GM18861 (cell line): ENCODE data around the gene LRRC3.

Source experiments
- ATAC-seq: cut with Tn5 transposase; IDR thresholded peaks from one replicate; pipeline ENCODE4 v1.9.1; 2021; ENCODE audit not compliant: unreplicated experiment

Gene LRRC3

DNA sequence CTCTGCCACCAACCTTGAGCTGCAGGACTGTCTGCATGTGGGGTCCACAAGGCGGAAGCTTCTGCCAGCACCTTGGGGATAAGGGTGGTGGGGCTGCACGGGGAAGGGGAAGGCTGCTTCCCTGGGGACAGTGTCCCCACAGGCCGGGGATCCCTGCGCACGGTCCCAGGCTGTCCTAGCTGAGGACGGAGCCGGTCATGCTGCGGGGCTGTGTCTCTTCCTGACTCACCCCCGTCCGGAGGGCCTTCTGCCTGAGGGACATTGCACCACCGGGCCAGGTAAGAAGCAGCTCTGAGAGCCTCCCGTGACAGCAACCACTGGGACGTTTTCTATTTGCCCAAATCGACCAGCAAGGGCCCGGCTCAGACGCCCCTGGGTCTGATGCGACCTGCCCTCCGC, 54.8 kb downstream of the LRRC3 start:
- ATAC-seq, result no peak

DNA sequence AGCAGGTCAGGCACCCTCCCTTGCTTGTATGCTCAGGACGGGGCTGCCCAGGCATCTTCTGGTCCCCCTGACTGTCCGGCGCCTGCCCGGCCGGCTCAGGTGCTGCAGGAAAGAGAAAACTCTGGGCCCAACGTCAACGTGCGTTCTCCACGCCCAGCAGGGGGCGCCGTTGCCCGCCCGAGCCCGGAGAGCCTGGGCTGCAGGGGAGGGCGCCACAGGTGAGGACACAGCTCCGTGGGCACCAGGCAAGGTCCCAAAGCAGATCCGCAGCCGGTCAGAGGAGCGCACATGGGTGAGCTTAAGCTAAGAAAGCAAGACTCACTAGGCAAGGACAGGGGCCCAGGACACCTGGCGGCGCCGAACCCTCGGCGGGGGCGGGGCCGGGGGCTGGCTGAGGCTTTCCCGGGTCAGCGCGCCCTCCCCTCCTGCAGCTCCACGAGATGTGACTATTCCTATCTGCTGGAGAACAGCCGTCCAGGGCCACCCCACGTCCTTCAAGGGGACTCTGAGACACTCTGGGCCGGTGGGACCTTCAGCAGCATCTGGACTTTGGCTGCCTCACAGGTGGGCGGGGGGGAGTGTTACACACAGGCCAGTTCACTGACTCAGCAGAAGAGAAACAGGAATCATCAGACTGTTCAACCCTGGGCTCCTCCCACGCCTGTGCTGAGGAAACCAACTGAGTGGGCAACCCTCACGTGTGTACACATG, 55.4 kb downstream of the LRRC3 start:
- no peak for ATAC-seq

DNA sequence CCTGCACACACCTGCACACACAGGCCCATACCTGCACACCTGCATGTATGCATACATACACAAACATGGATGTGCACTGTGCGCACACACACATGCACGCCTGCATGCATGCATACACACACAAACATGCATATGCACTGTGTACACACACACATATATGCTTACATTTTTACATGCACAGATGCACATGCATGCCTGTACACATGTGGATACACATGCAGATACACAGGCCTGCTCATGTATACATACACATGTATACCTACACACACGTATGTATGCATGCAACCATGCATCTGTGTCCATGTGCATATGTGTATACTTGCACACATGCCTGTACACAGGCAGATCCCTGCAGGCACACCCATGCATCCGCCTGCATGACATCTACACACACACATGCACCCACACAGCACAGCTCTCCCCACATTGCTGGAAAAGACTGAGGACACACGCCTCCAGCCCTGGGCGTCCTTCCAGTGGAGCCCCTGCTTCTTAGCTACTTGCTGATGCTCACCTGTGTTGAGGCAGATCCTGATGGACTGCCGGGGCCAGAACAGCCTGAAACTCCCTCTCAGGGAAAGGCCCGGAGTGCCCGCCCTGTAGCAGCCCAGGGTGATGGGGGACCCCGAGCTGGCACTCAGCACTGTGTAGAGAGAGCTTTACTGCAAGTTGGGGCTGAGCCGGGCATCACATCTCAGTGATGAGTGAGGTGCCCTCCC, 56.1 kb downstream of the LRRC3 start:
- no peak for ATAC-seq
